OCI-LY7 (cell line): ENCODE results near the gene CDKL4. TPM values are rescaled to one million over a fixed set of nuclear protein-coding genes. Genes with fewer than 3 reads are reported as not detected.
"Not testable (repeated sequence)": the region's sequence is repeated elsewhere in the genome, so short reads cannot be mapped to it uniquely, and the experiment has no call there.

Source experiments
- BruUV-seq: library from RNA; stranded (reverse); fragments of 400-500 nt; replicated peaks from 2 replicates; lab custom pipeline; 2021; lab: Mats Ljungman, UMichigan
- CTCF ChIA-PET: fragments of 300-600 bp; sonication (Branson Sonifier 250); formaldehyde crosslinking; loops from one replicate; lab custom pipeline; 2022; ENCODE audit warnings: antibody characterized with exemption; ENCODE audit not compliant: unreplicated experiment; lab: Charles Lee
- POLR2A ChIA-PET: fragments of 300-600 bp; sonication (Branson Sonifier 250); formaldehyde crosslinking; loops from one replicate; lab custom pipeline; 2022; ENCODE audit warnings: antibody characterized with exemption; lab: Charles Lee
- DNase-seq: peaks from one replicate; pipeline ENCODE4 v3.0.0-alpha.2; 2015; ENCODE audit warnings: low spot score
- H2AFZ ChIP-seq: fragments of 200-600 bp; sonication (generic), shearing (Covaris generic); 2 replicates; pipeline ENCODE4 v1.6.1; 2014; ENCODE audit warnings: mild to moderate bottlenecking, antibody characterized with exemption, low read length, moderate library complexity
- H3K27ac ChIP-seq: fragments of 200-600 bp; sonication (generic); 2 replicates; pipeline ENCODE4 v1.5.1; 2014; ENCODE audit warnings: mixed run types, low read depth, mild to moderate bottlenecking, moderate library complexity, low read length, inconsistent platforms; ENCODE audit not compliant: poor library complexity, severe bottlenecking
- H3K36me3 ChIP-seq: fragments of 200-600 bp; sonication (generic); 2 replicates; pipeline ENCODE4 v1.6.1; 2014; ENCODE audit warnings: mild to moderate bottlenecking, antibody characterized with exemption, low read length, moderate library complexity, mixed read lengths; ENCODE audit not compliant: insufficient read depth
- H3K4me1 ChIP-seq: fragments of 200-600 bp; sonication (generic); 2 replicates; pipeline ENCODE4 v1.5.1; 2014; ENCODE audit warnings: mild to moderate bottlenecking, low read length; ENCODE audit not compliant: insufficient read depth, poor library complexity, severe bottlenecking
- H3K4me2 ChIP-seq: fragments of 200-600 bp; sonication (generic); 2 replicates; pipeline ENCODE4 v1.6.1; 2014; ENCODE audit warnings: mild to moderate bottlenecking, low read length
- H3K4me3 ChIP-seq: fragments of 200-600 bp; sonication (generic); 2 replicates; pipeline ENCODE4 v1.5.1; 2014; ENCODE audit warnings: mild to moderate bottlenecking, low read depth, low read length; ENCODE audit not compliant: poor library complexity, severe bottlenecking
- H3K79me2 ChIP-seq: fragments of 200-600 bp; sonication (generic); 2 replicates; pipeline ENCODE4 v1.6.1; 2016; ENCODE audit warnings: low read depth, mild to moderate bottlenecking, low read length, moderate library complexity, mixed read lengths; ENCODE audit not compliant: insufficient read depth
- H3K9me2 ChIP-seq: fragments of 200-600 bp; sonication (generic); 2 replicates; pipeline ENCODE4 v1.6.1; 2016; ENCODE audit warnings: mild to moderate bottlenecking, low read length, mixed read lengths; ENCODE audit not compliant: insufficient read depth
- H3K9me3 ChIP-seq: fragments of 200-600 bp; sonication (generic); 2 replicates; pipeline ENCODE4 v1.6.1; 2014; ENCODE audit warnings: mild to moderate bottlenecking, mixed run types, low read length, mixed read lengths
- H4K20me1 ChIP-seq: fragments of 200-600 bp; sonication (generic); 2 replicates; pipeline ENCODE4 v1.6.1; 2014; ENCODE audit warnings: mild to moderate bottlenecking, antibody characterized with exemption, low read length, moderate library complexity, mixed read lengths; ENCODE audit not compliant: insufficient read depth
- CTCF ChIP-seq: fragments of 200-600 bp; sonication (generic); conservative IDR thresholded peaks from 2 replicates; pipeline ENCODE4 v1.5.1; 2014; ENCODE audit warnings: mild to moderate bottlenecking, antibody characterized with exemption, low read length, moderate library complexity, mixed read lengths
- EZH2phosphoT487 ChIP-seq: fragments of 200-600 bp; sonication (generic); IDR thresholded peaks from 2 replicates; pipeline ENCODE4 v1.6.1; 2018; ENCODE audit warnings: low read depth, borderline replicate concordance, mild to moderate bottlenecking, mixed run types, antibody characterized with exemption, low read length, moderate library complexity, mixed read lengths
- intact Hi-C: fragments of 100-400 bp; cut with micrococcal nuclease; formaldehyde crosslinking; loops from one replicate; pipeline ENCODE4 v1.10.0; 2022; ENCODE audit not compliant: unreplicated experiment
- total RNA-seq, 2 experiments: library from RNA; depleted of rRNA in 1 of 2; stranded (reverse); fragments of >200 nt in 1 of 2; shearing (Covaris generic) in 1 of 2; gene quantifications; 2 replicates each; pipeline ENCODE4 v1.2.3, GENCODE V29; 2014 to 2022

CDKL4 gene
- total RNA-seq, 2 experiments from 2014 or later: not detected

GRCh38 chr2:39141334-39142271, 102.2 kb downstream of the CDKL4 start:
- DNase-seq: peak; percentile 83
- no peaks in the 10 kb centered on the region for H3K9me3 ChIP-seq
- H4K20me1 ChIP-seq: no peaks in the 10 kb centered on the region
- TF ChIP-seq CTCF (no peak), EZH2phosphoT487 (no peak)
- H3K27ac ChIP-seq: peak overlapping the region; percentile 67
- no TSS peak for BruUV-seq
- peak overlapping the region; percentile 41 for H3K4me3 ChIP-seq
- H3K79me2 ChIP-seq: no peaks in the 10 kb centered on the region
- intact Hi-C loops: no loop called here
- peak overlapping the region; percentile 59 for H3K4me2 ChIP-seq
- POLR2A ChIA-PET: interaction anchor here (0.9 to 2.3 kb wide), 6 partner anchors 9 to 33 kb away, joined by 3 to 9 read pairs (median 4); no protein-coding TSS in a partner anchor
- H3K4me1 ChIP-seq: peaks cover 48% of the 10 kb centered on the region
- CTCF ChIA-PET: no interaction called here
- no peaks in the 10 kb centered on the region for H3K9me2 ChIP-seq
- H2AFZ ChIP-seq: peak overlapping the region; percentile 50; the same call in 1 of the 2 replicates
- H3K36me3 ChIP-seq: no peaks in the 10 kb centered on the region

- POLR2A ChIA-PET: interaction anchor here (1.1 to 1.8 kb wide), 3 partner anchors 12 to 21 kb away, joined by 3 to 6 read pairs (median 4); partner anchors contain the start of gene SOS1
- H3K9me3 ChIP-seq, DNase-seq, H3K9me2 ChIP-seq, CTCF ChIA-PET, H3K79me2 ChIP-seq, H3K36me3 ChIP-seq, H4K20me1 ChIP-seq, intact Hi-C loops, BruUV-seq: not testable (repeated sequence)
- Histone ChIP-seq H3K4me1 (peaks cover 51% of the 10 kb centered on the region), H3K4me3 (peak overlapping the region; percentile 41), H3K4me2 (peak overlapping the region; percentile 59), H2AFZ (peak overlapping the region; percentile 50; the same call in 1 of the 2 replicates), H3K27ac (peak overlapping the region; percentile 67)
Observed at GRCh38 chr2:39140948-39141333, 102.8 kb downstream of the CDKL4 start.

- H3K4me2 ChIP-seq: peak overlapping the region; percentile 59
- no peaks in the 10 kb centered on the region for H3K9me2 ChIP-seq
- H3K36me3 ChIP-seq: no peaks in the 10 kb centered on the region
- H3K79me2 ChIP-seq: no peaks in the 10 kb centered on the region
- H4K20me1 ChIP-seq: no peaks in the 10 kb centered on the region
- intact Hi-C loops: no loop called here
- H3K27ac ChIP-seq: peak overlapping the region; percentile 67
- POLR2A ChIA-PET: interaction anchor here (0.6 to 1.8 kb wide), 5 partner anchors 10 to 20 kb away, joined by 3 to 6 read pairs (median 4); partner anchors contain the start of gene SOS1
- H2AFZ ChIP-seq: peak overlapping the region; percentile 50; the same call in 1 of the 2 replicates
- peak overlapping the region; percentile 41 for H3K4me3 ChIP-seq
- DNase-seq: no peak
- peaks cover 57% of the 10 kb centered on the region for H3K4me1 ChIP-seq
- CTCF ChIA-PET: no interaction called here
- no TSS peak for BruUV-seq
- TF ChIP-seq EZH2phosphoT487: no peak
- no peak for TF ChIP-seq CTCF
- no peaks in the 10 kb centered on the region for H3K9me3 ChIP-seq
Observed at GRCh38 chr2:39140322-39140847, 103.4 kb downstream of the CDKL4 start.
